ENCODE measurements around the gene SFRP5.

Gene SFRP5

GRCh38 chr10:97724341-97724941, 47.4 kb downstream of the SFRP5 start:
- Histone ChIP-seq H3K9ac (ENCODE audit: low read depth, low read length) (no peak overlapping the region), H3K4me1 (ENCODE audit: control insufficient read depth, insufficient read depth, low read length) (peaks cover 1% of the 10 kb centered on the region), H3K4me3 (ENCODE audit: low read depth, low read length) (no peak overlapping the region), H3K27me3 (ENCODE audit: control insufficient read depth, insufficient read depth, low read length) (no peaks in the 10 kb centered on the region), H3K36me3 (ENCODE audit: control insufficient read depth, insufficient read depth, low read length) (no peaks in the 10 kb centered on the region), H3K9me3 (ENCODE audit: control insufficient read depth, insufficient read depth, low read length) (no peaks in the 10 kb centered on the region)

- no peaks in the 10 kb centered on the region for H3K9me3 ChIP-seq (ENCODE audit: control insufficient read depth, insufficient read depth, low read length)
- H3K9ac ChIP-seq (ENCODE audit: low read depth, low read length): no peak overlapping the region
- peaks cover 2% of the 10 kb centered on the region for H3K4me1 ChIP-seq (ENCODE audit: control insufficient read depth, insufficient read depth, low read length)
- no peaks in the 10 kb centered on the region for H3K36me3 ChIP-seq (ENCODE audit: control insufficient read depth, insufficient read depth, low read length)
- H3K27me3 ChIP-seq (ENCODE audit: control insufficient read depth, insufficient read depth, low read length): no peaks in the 10 kb centered on the region
- H3K4me3 ChIP-seq (ENCODE audit: low read depth, low read length): no peak overlapping the region
Measured at GRCh38 chr10:97723001-97723400, 48.8 kb downstream of the SFRP5 start.

- peaks cover 2% of the 10 kb centered on the region for H3K4me1 ChIP-seq (ENCODE audit: control insufficient read depth, insufficient read depth, low read length)
- H3K27me3 ChIP-seq (ENCODE audit: control insufficient read depth, insufficient read depth, low read length): no peaks in the 10 kb centered on the region
- peaks cover 7% of the 10 kb centered on the region for H3K36me3 ChIP-seq (ENCODE audit: control insufficient read depth, insufficient read depth, low read length)
- no peak overlapping the region for H3K4me3 ChIP-seq (ENCODE audit: low read depth, low read length)
- no peaks in the 10 kb centered on the region for H3K9me3 ChIP-seq (ENCODE audit: control insufficient read depth, insufficient read depth, low read length)
- H3K9ac ChIP-seq (ENCODE audit: low read depth, low read length): no peak overlapping the region
Measured at GRCh38 chr10:97721871-97722780, 49.7 kb downstream of the SFRP5 start.

- peaks cover 11% of the 10 kb centered on the region for H3K4me1 ChIP-seq (ENCODE audit: control insufficient read depth, insufficient read depth, low read length)
- peaks cover 7% of the 10 kb centered on the region for H3K36me3 ChIP-seq (ENCODE audit: control insufficient read depth, insufficient read depth, low read length)
- no peaks in the 10 kb centered on the region for H3K9me3 ChIP-seq (ENCODE audit: control insufficient read depth, insufficient read depth, low read length)
- H3K9ac ChIP-seq (ENCODE audit: low read depth, low read length): no peak overlapping the region
- H3K4me3 ChIP-seq (ENCODE audit: low read depth, low read length): no peak overlapping the region
- H3K27me3 ChIP-seq (ENCODE audit: control insufficient read depth, insufficient read depth, low read length): no peaks in the 10 kb centered on the region
Measured at GRCh38 chr10:97719602-97720001, 52.2 kb downstream of the SFRP5 start.

GRCh38 chr10:97718659-97719142, 53.1 kb downstream of the SFRP5 start:
- H3K27me3 ChIP-seq (ENCODE audit: control insufficient read depth, insufficient read depth, low read length): no peaks in the 10 kb centered on the region
- peaks cover 11% of the 10 kb centered on the region for H3K4me1 ChIP-seq (ENCODE audit: control insufficient read depth, insufficient read depth, low read length)
- H3K9ac ChIP-seq (ENCODE audit: low read depth, low read length): no peak overlapping the region
- no peak overlapping the region for H3K4me3 ChIP-seq (ENCODE audit: low read depth, low read length)
- H3K9me3 ChIP-seq (ENCODE audit: control insufficient read depth, insufficient read depth, low read length): no peaks in the 10 kb centered on the region
- H3K36me3 ChIP-seq (ENCODE audit: control insufficient read depth, insufficient read depth, low read length): peaks cover 7% of the 10 kb centered on the region

- peaks cover 7% of the 10 kb centered on the region for H3K36me3 ChIP-seq (ENCODE audit: control insufficient read depth, insufficient read depth, low read length)
- peaks cover 11% of the 10 kb centered on the region for H3K4me1 ChIP-seq (ENCODE audit: control insufficient read depth, insufficient read depth, low read length)
- no peaks in the 10 kb centered on the region for H3K9me3 ChIP-seq (ENCODE audit: control insufficient read depth, insufficient read depth, low read length)
- H3K27me3 ChIP-seq (ENCODE audit: control insufficient read depth, insufficient read depth, low read length): no peaks in the 10 kb centered on the region
- H3K9ac ChIP-seq (ENCODE audit: low read depth, low read length): no peak overlapping the region
- H3K4me3 ChIP-seq (ENCODE audit: low read depth, low read length): no peak overlapping the region
Measured at GRCh38 chr10:97718178-97718577, 53.6 kb downstream of the SFRP5 start.

- Histone ChIP-seq H3K27me3 (ENCODE audit: control insufficient read depth, insufficient read depth, low read length) (no peaks in the 10 kb centered on the region), H3K9me3 (ENCODE audit: control insufficient read depth, insufficient read depth, low read length) (no peaks in the 10 kb centered on the region), H3K4me3 (ENCODE audit: low read depth, low read length) (no peak overlapping the region), H3K4me1 (ENCODE audit: control insufficient read depth, insufficient read depth, low read length) (peaks cover 15% of the 10 kb centered on the region), H3K36me3 (ENCODE audit: control insufficient read depth, insufficient read depth, low read length) (peaks cover 7% of the 10 kb centered on the region), H3K9ac (ENCODE audit: low read depth, low read length) (no peak overlapping the region)
Measured at GRCh38 chr10:97717627-97718026, 54.2 kb downstream of the SFRP5 start.
